ENCODE data around the gene DACT2.

Gene DACT2

DNA sequence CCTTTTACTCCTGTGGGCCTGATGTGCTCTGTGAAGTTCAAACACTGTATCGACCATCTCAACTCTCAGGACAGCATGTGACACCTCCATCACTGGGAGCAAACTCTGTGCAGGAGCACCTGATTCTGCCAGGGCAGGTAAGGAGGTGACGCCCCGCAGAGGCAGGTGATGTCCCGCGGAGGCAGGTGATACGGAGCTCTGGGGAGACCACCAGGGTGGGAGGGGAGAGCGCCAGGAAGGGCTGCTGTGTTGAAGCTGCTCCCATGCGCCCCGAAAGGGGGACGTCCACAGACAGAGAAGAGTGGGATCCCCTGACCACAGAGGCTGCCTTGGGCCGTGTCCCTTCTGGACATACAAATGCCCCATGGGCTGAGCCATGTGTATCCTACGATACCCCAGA is 58.3 kb downstream of the DACT2 start:
- DNase-seq, result no peak

- DNase-seq, result no peak
Measured at GRCh38 chr6:168260420-168260987, 59.1 kb downstream of the DACT2 start.

- no peak for DNase-seq
Measured at GRCh38 chr6:168258795-168259194, 60.8 kb downstream of the DACT2 start.

DNA sequence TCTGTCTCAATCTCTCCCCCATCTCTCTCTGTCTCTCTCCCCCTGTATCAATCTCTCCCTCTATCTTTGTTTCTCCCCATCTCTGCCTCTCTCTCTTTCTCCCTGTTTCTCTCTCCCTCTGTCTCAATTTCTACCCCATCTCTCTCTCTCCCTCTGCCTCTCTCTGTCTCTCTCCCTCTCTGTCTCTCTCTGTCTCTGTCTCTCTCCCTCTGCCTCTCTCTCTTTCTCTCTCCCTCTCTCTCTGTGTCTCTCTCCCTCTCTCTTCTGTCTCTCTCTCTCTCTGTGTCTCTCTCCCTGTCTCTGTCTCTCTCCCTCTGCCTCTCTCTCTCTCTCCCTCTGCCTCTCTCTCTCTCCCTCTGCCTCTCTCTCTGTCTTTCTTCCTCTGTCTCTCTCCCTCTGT is 62.6 kb downstream of the DACT2 start:
- no peak for DNase-seq

All from NCI-H446 (cell line).